Sigmoid colon (tissue), 7 donors: Measurements from ENCODE around the gene ZNF502. TPM values are rescaled to one million over a fixed set of nuclear protein-coding genes. Genes with fewer than 3 reads are reported as not detected.
"Not testable (repeated sequence)": the region's sequence is repeated elsewhere in the genome, so short reads cannot be mapped to it uniquely, and the experiment has no call there.

ENCODE experiments used
- DNase-seq: peaks from one replicate; pipeline ENCODE4 v3.0.0-alpha.2; 2019
- H3K27ac ChIP-seq, 4 donors: fragments of 200-600 bp; sonication (generic); one replicate each; pipeline ENCODE4 v1.5.1; 2016 to 2019; ENCODE audit warnings: mild to moderate bottlenecking in 1 of 4
- H3K27me3 ChIP-seq, 3 donors: fragments of 200-600 bp; sonication (generic); one replicate each; pipeline ENCODE4 v1.5.1; 2019; ENCODE audit warnings: mild to moderate bottlenecking in 1 of 3
- H3K36me3 ChIP-seq, 4 donors: fragments of 200-600 bp; sonication (generic); one replicate each; pipeline ENCODE4 v1.5.1; 2016 to 2019
- H3K4me1 ChIP-seq, 4 donors: fragments of 200-600 bp; sonication (generic); one replicate each; pipeline ENCODE4 v1.5.1; 2017 to 2019
- H3K4me3 ChIP-seq, 4 donors: fragments of 200-600 bp; sonication (generic); one replicate each; pipeline ENCODE4 v1.5.1; 2017 to 2019; ENCODE audit warnings: mild to moderate bottlenecking in 2 of 4, moderate library complexity in 1 of 4
- H3K9me3 ChIP-seq, 4 donors: fragments of 200-600 bp in 3 of 4; sonication (generic) in 3 of 4; one replicate each; pipeline versions ENCODE4 v1.5.1 to v1.6.1; 2013 to 2019
- EP300 ChIP-seq, 4 donors: sonication (generic); formaldehyde crosslinking; IDR thresholded peaks; one replicate each; pipeline ENCODE4 v1.6.1; 2017; ENCODE audit warnings: antibody characterized with exemption in 4 of 4
- POLR2A ChIP-seq, 2 donors: fragments of 450-650 bp; IDR thresholded peaks; one replicate each; pipeline ENCODE4 v1.6.1; 2016; ENCODE audit warnings: antibody characterized with exemption in 2 of 2, mild to moderate bottlenecking in 2 of 2, moderate library complexity in 2 of 2
- POLR2AphosphoS5 ChIP-seq, 4 donors: sonication (generic); formaldehyde crosslinking; IDR thresholded peaks; one replicate each; pipeline ENCODE4 v1.6.1; 2017; ENCODE audit warnings: antibody characterized with exemption in 4 of 4
- WGBS, 2 donors: extraction: QIAGEN DNeasy Blood & Tissue Kit; methylation state at CpG; one replicate each; pipeline ENCODE4 v1.1.7; 2013; 5-methylcytosine and 5-hydroxymethylcytosine counted together
- intact Hi-C: fragments of 100-400 bp; cut with DNase I; formaldehyde crosslinking; loops from one replicate; pipeline ENCODE4 v1.15.1; 2023
- polyA plus RNA-seq, 3 donors: library from polyadenylated mRNA; stranded (reverse); fragments of 200-250 nt; gene quantifications; one replicate each; pipeline ENCODE4 v1.2.3, GENCODE V29; 2013
- total RNA-seq, 4 donors: library from RNA; depleted of rRNA; stranded (reverse); fragments of >200 nt; gene quantifications; one replicate each; pipeline ENCODE4 v1.1.0, GENCODE V29; 2016
- TF ChIP-seq, protein P1 (sequence below), 4 experiments: fragments of 450-650 bp in 3 of 4; fragments of 200-600 bp in 1 of 4; IDR thresholded peaks; one replicate each; pipeline ENCODE4 v1.5.1; 2016 to 2019; ENCODE audit warnings: antibody characterized with exemption in 4 of 4, mild to moderate bottlenecking in 3 of 4, moderate library complexity in 2 of 4
- donor health status: healthy with polysubstance abuse.
- donor health status: Bipolar disorder and iron deficiency.
- donor health status: healthy.

The ZNF502 gene
- total RNA-seq (1 to 10 TPM; 5.8 to 8.9 (median 7.7) TPM), polyA plus RNA-seq (1 to 10 TPM in 2 of 3 donors, under 1 TPM in 1; 0.69 to 2.5 (median 1.8) TPM)

DNA sequence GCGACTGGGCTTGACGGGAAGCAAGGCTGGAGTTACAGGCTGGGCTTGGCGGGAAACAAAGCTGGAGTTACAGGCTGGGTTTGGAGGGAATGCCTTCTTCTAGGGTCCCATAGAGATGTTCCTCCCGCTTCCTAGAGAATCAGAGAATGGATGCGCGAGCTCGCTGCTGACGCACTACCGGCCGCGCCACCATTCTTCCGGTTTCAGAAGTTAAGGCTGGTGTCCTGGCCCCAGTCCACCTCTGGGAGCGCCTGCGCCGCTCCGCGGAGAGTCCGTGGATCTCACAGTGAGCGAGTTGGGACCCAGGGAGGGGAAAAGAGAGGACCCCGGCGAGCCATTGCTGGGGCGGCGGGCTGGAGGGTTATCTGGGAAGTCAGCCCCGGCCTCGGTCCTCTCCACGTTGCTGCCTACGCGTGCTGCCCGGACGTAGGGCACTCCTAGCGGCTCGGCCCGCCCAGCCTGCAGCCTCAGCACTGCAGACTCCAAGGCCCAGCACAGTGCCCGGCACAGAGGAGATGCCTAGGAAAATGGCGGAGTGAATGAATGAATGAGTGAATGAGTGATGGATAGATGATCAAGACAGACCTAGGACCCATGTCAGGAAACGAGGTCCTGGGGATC, at the start of gene ZNF502:
Gene ZNF502, plus strand, starts transcription at position 206 of the 621 bp plus-strand sequence. CDS start 7,602 bp downstream, outside the sequence.
- WGBS, 2 donors = 1 to 5% methylated on average over 36 of the region's 36 CpGs
- Histone ChIP-seq H3K27ac (peak within 1 kb of the TSS; percentile 75 to 82 (median 80)), H3K4me1 (peaks cover 0 to 12% (median 9%) of the 10 kb centered on the region in 4 donors), H3K36me3 (peaks cover 0 to 13% (median under 1%) of the 10 kb centered on the region in 4 donors), H3K4me3 (peak within 1 kb of the TSS; percentile 71 to 92 (median 87)), H3K9me3 (peaks cover 0 to 10% (median 8%) of the 10 kb centered on the region in 4 donors), H3K27me3 (peaks cover 0 to 4% (median 0%) of the 10 kb centered on the region in 3 donors)
- intact Hi-C loops = loop anchor here (1.0 to 5.0 kb wide), 3 partner anchors 17 to 150 kb away; partner anchors contain the start of genes KIAA1143, KIF15, TMEM42 and ZNF501
- peak; percentile 93 for DNase-seq
- TF ChIP-seq POLR2AphosphoS5 (IDR thresholded peaks at IDR 0.05) = peak; percentile 48 to 77 (median 66)
- TF ChIP-seq, protein P1, sequence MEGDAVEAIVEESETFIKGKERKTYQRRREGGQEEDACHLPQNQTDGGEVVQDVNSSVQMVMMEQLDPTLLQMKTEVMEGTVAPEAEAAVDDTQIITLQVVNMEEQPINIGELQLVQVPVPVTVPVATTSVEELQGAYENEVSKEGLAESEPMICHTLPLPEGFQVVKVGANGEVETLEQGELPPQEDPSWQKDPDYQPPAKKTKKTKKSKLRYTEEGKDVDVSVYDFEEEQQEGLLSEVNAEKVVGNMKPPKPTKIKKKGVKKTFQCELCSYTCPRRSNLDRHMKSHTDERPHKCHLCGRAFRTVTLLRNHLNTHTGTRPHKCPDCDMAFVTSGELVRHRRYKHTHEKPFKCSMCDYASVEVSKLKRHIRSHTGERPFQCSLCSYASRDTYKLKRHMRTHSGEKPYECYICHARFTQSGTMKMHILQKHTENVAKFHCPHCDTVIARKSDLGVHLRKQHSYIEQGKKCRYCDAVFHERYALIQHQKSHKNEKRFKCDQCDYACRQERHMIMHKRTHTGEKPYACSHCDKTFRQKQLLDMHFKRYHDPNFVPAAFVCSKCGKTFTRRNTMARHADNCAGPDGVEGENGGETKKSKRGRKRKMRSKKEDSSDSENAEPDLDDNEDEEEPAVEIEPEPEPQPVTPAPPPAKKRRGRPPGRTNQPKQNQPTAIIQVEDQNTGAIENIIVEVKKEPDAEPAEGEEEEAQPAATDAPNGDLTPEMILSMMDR (IDR thresholded peaks at IDR 0.05) = peak in 3 of 4 experiments; percentile 18 to 53 (median 43)
- no peak for TF ChIP-seq EP300 (IDR thresholded peaks at IDR 0.05)
- peak; percentile 24 to 41 for TF ChIP-seq POLR2A (IDR thresholded peaks at IDR 0.05)

DNA sequence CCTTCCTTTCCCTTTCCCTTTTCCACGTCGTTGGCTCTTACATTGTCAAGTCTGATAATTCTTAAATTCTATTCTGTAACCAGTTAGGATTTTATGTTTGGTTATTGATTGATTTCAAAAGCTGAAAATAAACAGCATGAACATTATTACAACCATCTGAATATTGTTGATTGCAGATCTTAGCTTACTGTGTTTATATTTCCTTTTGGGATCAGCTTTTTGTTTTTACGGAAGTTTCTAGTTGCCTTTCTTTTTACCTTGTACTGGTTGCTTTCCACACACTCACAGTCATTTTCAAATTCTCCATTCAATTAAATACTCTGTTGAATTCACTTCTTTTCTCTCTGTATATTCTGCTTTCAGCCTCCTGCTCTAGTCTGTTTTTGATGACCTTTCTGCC, 47.3 kb upstream of the ZNF502 start:
- Histone ChIP-seq H3K4me1 (no peaks in the 10 kb centered on the region), H3K36me3 (peaks cover 0 to 14% (median 4%) of the 10 kb centered on the region in 4 donors), H3K4me3 (no peak overlapping the region), H3K27ac (no peak overlapping the region), H3K27me3 (no peaks in the 10 kb centered on the region), H3K9me3 (no peaks in the 10 kb centered on the region)
- TF ChIP-seq POLR2A (IDR thresholded peaks at IDR 0.05) = no peak
- TF ChIP-seq POLR2AphosphoS5 (IDR thresholded peaks at IDR 0.05) = no peak
- no peak for TF ChIP-seq EP300 (IDR thresholded peaks at IDR 0.05)
- TF ChIP-seq, protein P1 (IDR thresholded peaks at IDR 0.05) = no peak
- intact Hi-C loops = no loop called here
- DNase-seq = no peak
- WGBS, 2 donors = 96 to 99% methylated on average over 3 of the region's 3 CpGs

DNA sequence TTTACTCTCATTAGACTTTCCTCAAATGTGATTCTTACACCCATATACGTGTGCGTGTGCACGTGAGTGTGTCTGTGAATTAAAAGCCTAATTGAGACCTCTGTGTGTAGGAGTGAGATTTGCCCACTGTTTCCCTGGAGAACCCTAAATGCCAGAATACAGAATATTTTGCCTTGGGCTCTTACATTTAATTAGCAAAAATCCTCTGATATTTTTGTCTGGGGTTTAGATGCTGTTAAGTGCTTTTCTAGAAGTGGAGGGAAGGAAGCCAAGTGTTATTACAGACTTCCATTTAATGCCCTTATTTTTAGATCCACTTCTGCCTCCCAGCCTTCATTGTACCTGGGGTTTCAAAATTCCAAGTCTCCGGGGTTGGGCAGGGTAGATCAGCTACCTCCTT, 46.1 kb upstream of the ZNF502 start:
- H3K4me1 ChIP-seq = no peaks in the 10 kb centered on the region
- intact Hi-C loops = no loop called here

DNA sequence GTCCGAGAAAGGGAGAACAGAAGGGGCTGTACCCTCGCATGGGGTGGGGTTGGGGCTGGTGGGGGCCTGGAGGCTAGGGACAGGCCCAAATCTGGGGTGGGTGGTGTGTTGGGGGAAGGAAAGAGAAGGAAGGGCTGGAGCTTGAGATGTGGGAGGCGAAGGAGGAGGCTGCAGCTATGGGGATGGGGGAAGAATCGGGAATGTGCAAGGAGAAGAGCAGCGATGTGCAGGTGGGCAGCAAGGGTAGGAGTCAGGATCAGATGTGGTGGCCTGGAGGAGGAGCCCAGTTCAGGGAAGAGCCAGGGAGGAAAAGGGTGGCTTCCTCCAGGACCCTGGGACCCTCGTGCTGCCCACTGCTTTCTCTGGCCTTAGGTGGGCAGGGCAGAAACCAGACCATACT, 42.7 kb upstream of the ZNF502 start:
- intact Hi-C loops = no loop called here
- Histone ChIP-seq H3K36me3 (no peaks in the 10 kb centered on the region), H3K4me1 (no peaks in the 10 kb centered on the region), H3K27me3 (no peaks in the 10 kb centered on the region), H3K4me3 (no peak overlapping the region), H3K9me3 (no peaks in the 10 kb centered on the region), H3K27ac (no peak overlapping the region)
- no peak for DNase-seq
- 86 to 94% methylated on average over 6 of the region's 6 CpGs for WGBS, 2 donors
- no peak for TF ChIP-seq POLR2A (IDR thresholded peaks at IDR 0.05)
- TF ChIP-seq, protein P1 (IDR thresholded peaks at IDR 0.05) = no peak
- no peak for TF ChIP-seq POLR2AphosphoS5 (IDR thresholded peaks at IDR 0.05)
- no peak for TF ChIP-seq EP300 (IDR thresholded peaks at IDR 0.05)

More for the DNA sequence above, 46.1 kb upstream of the ZNF502 start:
- no peak for TF ChIP-seq POLR2A (IDR thresholded peaks at IDR 0.05)
- TF ChIP-seq EP300 (IDR thresholded peaks at IDR 0.05) = no peak
- no peak for TF ChIP-seq POLR2AphosphoS5 (IDR thresholded peaks at IDR 0.05)
- TF ChIP-seq, protein P1 (IDR thresholded peaks at IDR 0.05) = no peak
- Histone ChIP-seq H3K9me3 (no peaks in the 10 kb centered on the region), H3K36me3 (peaks cover 0 to 2% (median 0%) of the 10 kb centered on the region in 4 donors), H3K27me3 (no peaks in the 10 kb centered on the region), H3K27ac (no peak overlapping the region), H3K4me3 (no peak overlapping the region)
- DNase-seq = no peak
- WGBS, 2 donors = 95 to 99% methylated on average over 4 of the region's 4 CpGs

DNA sequence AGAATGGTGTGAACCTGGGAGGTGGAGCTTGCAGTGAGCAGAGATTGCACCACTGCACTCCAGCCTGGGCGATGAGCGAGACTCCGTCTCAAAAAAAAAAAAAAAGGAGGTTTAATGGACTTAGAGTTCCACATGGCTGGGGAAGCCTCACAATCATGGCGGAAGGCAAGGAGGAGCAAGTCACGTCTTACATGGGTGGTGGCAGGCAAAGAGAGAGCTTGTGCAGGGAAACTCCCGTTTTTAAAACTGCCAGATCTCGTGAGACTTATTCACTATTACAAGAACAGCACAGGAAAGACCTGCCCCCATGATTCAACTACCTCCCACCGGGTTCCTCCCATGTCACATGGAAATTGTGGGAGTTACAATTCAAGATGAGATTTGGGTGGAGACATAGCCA, 39.0 kb upstream of the ZNF502 start:
- H3K9me3 ChIP-seq, H3K27ac ChIP-seq, H3K4me1 ChIP-seq, H3K27me3 ChIP-seq, H3K36me3 ChIP-seq, H3K4me3 ChIP-seq, DNase-seq, intact Hi-C loops: not testable (repeated sequence)
- 92 to 96% methylated on average over 8 of the region's 8 CpGs for WGBS, 2 donors
